Panc1 (cell line): ENCODE results near the gene EHBP1.

ENCODE experiments used
- TCF7L2 ChIP-seq: IDR thresholded peaks from 2 replicates; pipeline ENCODE4 v1.6.1; 2011; ENCODE audit warnings: mild to moderate bottlenecking, low read depth, low read length, inconsistent platforms
- TF ChIP-seq, protein P1 (sequence below): fragments of 450-650 bp; IDR thresholded peaks from 2 replicates; pipeline ENCODE4 v1.5.1; 2017; ENCODE audit warnings: mild to moderate bottlenecking

DNA sequence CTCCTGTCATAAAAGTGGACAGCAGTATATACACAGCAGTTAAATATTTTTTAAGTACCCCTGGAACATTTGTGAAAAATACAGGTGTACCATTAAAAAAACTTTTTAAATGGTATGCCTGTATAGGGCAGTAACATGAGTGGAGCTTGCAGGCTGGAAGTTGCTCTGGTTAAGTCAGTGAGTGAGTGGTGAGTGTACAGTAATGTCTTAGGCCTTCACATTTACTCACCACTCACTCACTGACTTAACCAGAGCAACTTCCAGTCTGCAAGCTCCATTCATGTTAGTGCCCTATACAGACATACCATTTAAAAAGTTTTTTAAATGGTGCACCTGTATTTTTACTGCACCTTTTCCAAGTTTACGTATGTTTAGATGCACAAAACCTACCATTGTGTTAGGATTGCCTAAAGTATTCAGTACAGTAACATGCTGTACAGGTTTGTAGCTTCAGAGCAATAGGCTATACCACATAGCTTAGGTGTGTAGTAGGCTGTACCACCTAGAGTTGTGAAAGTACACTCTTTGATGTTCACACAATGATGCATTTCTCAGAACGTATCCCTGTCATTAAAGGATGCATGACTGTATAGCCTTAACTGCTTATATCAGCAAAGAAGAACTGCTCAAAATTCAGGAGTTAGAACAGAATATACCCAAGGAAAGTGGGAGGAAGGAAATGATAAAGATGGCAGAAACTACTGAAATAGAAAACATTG is 112.6 kb downstream of the EHBP1 start:
- TF ChIP-seq TCF7L2, result no peak
- TF ChIP-seq, protein P1, sequence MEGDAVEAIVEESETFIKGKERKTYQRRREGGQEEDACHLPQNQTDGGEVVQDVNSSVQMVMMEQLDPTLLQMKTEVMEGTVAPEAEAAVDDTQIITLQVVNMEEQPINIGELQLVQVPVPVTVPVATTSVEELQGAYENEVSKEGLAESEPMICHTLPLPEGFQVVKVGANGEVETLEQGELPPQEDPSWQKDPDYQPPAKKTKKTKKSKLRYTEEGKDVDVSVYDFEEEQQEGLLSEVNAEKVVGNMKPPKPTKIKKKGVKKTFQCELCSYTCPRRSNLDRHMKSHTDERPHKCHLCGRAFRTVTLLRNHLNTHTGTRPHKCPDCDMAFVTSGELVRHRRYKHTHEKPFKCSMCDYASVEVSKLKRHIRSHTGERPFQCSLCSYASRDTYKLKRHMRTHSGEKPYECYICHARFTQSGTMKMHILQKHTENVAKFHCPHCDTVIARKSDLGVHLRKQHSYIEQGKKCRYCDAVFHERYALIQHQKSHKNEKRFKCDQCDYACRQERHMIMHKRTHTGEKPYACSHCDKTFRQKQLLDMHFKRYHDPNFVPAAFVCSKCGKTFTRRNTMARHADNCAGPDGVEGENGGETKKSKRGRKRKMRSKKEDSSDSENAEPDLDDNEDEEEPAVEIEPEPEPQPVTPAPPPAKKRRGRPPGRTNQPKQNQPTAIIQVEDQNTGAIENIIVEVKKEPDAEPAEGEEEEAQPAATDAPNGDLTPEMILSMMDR, result no peak
